Gastroesophageal sphincter (tissue), 4 donors: ENCODE measurements around the gene CLDN3. TPM values are rescaled to one million over a fixed set of nuclear protein-coding genes. Genes with fewer than 3 reads are reported as not detected.
"Not testable (repeated sequence)": the region's sequence is repeated elsewhere in the genome, so short reads cannot be mapped to it uniquely, and the experiment has no call there.

ENCODE experiments used
- ATAC-seq: fragments of 150-250 bp; one replicate; pipeline ENCODE4 v1.9.1; 2016; ENCODE audit warnings: mild to moderate bottlenecking, moderate library complexity
- H3K27ac ChIP-seq, 4 donors: fragments of 200-600 bp; sonication (generic) in 3 of 4; 1 replicate in 3 of 4; 2 replicates in 1 of 4; pipeline ENCODE4 v1.5.1; 2016 to 2019
- H3K27me3 ChIP-seq: fragments of 200-600 bp; sonication (generic); one replicate; pipeline ENCODE4 v1.5.1; 2019
- H3K36me3 ChIP-seq, 2 donors: fragments of 200-600 bp; sonication (generic); one replicate each; pipeline ENCODE4 v1.5.1; 2019; ENCODE audit warnings: control low read depth in 1 of 2
- H3K4me1 ChIP-seq, 3 donors: fragments of 200-600 bp; sonication (generic); 1 replicate in 2 of 3; 2 replicates in 1 of 3; pipeline ENCODE4 v1.5.1; 2016 to 2019; ENCODE audit warnings: control low read depth in 2 of 3
- H3K4me3 ChIP-seq, 2 donors: fragments of 200-600 bp; sonication (generic); one replicate each; pipeline ENCODE4 v1.5.1; 2019; ENCODE audit warnings: mild to moderate bottlenecking in 1 of 2, moderate library complexity in 1 of 2
- H3K9me3 ChIP-seq, 3 donors: fragments of 200-600 bp; sonication (generic); one replicate each; pipeline ENCODE4 v1.5.1; 2017 to 2019; ENCODE audit warnings: control low read depth in 2 of 3
- CTCF ChIP-seq, 4 experiments: fragments of 200-600 bp in 2 of 4; fragments of 450-650 bp in 2 of 4; sonication (generic) in 1 of 4; IDR thresholded peaks; one replicate each; pipeline ENCODE4 v1.5.1; 2017 to 2019; ENCODE audit warnings: antibody characterized with exemption in 4 of 4, mild to moderate bottlenecking in 2 of 4, moderate library complexity in 2 of 4
- EP300 ChIP-seq: sonication (generic); formaldehyde crosslinking; IDR thresholded peaks from one replicate; pipeline ENCODE4 v1.6.1; 2017; ENCODE audit warnings: antibody characterized with exemption, mild to moderate bottlenecking
- POLR2A ChIP-seq, 2 donors: fragments of 450-650 bp; IDR thresholded peaks; one replicate each; pipeline ENCODE4 v1.6.1; 2017; ENCODE audit warnings: antibody characterized with exemption in 2 of 2, mild to moderate bottlenecking in 2 of 2, moderate library complexity in 1 of 2
- POLR2AphosphoS5 ChIP-seq: sonication (generic); formaldehyde crosslinking; IDR thresholded peaks from one replicate; pipeline ENCODE4 v1.6.1; 2017; ENCODE audit warnings: antibody characterized with exemption
- WGBS, 2 donors: methylation state at CpG; one replicate each; pipeline ENCODE4 v1.1.5; 2018; ENCODE audit warnings: low coverage in 1 of 2; 5-methylcytosine and 5-hydroxymethylcytosine counted together
- total RNA-seq, 4 donors: library from RNA; depleted of rRNA; stranded (reverse); fragments of >200 nt; gene quantifications; one replicate each; pipeline ENCODE4 v1.1.0, GENCODE V29; 2016

Gene CLDN3
- total RNA-seq, 4 donors from 2014 or later: 5.9 TPM; not detected in 3

- TF ChIP-seq POLR2AphosphoS5 (no peak), CTCF (IDR thresholded peaks at IDR 0.05) (no peak), POLR2A (IDR thresholded peaks at IDR 0.05) (no peak), EP300 (no peak)
- ATAC-seq: no peak
- Histone ChIP-seq H3K4me3 (no peak overlapping the region), H3K27ac (no peak overlapping the region), H3K9me3 (no peaks in the 10 kb centered on the region), H3K4me1 (no peaks in the 10 kb centered on the region), H3K27me3 (peaks cover 16% of the 10 kb centered on the region), H3K36me3 (no peaks in the 10 kb centered on the region)
- 70% methylated on average over 2 of the region's 4 CpGs; no CpG with 5 or more reads in 1 of the 2 donors for WGBS, 2 donors
Observed at GRCh38 chr7:73810998-73811360, 40.9 kb upstream of the CLDN3 start.

GRCh38 chr7:73809467-73809951 lies 39.4 kb upstream of the CLDN3 start:
- Histone ChIP-seq H3K27ac (no peak overlapping the region), H3K36me3 (no peaks in the 10 kb centered on the region), H3K4me1 (no peaks in the 10 kb centered on the region), H3K4me3 (no peak overlapping the region), H3K27me3 (peaks cover 16% of the 10 kb centered on the region), H3K9me3 (no peaks in the 10 kb centered on the region)
- no peak for TF ChIP-seq EP300
- TF ChIP-seq CTCF (IDR thresholded peaks at IDR 0.05): no peak
- TF ChIP-seq POLR2A (IDR thresholded peaks at IDR 0.05): no peak
- no peak for TF ChIP-seq POLR2AphosphoS5
- no CpG with 5 or more reads among the region's 21 CpGs for whole genome bisulfite sequencing, 2 donors
- ATAC-seq: no peak

- WGBS, 2 donors: 73 to 81% methylated on average over 4 of the region's 4 CpGs
- Histone ChIP-seq H3K36me3 (no peaks in the 10 kb centered on the region), H3K4me3 (no peak overlapping the region), H3K9me3 (no peaks in the 10 kb centered on the region), H3K27me3 (no peaks in the 10 kb centered on the region), H3K27ac (no peak overlapping the region), H3K4me1 (no peaks in the 10 kb centered on the region)
- ATAC-seq: no peak
- TF ChIP-seq POLR2AphosphoS5: no peak
Observed at GRCh38 chr7:73802459-73802858, 32.4 kb upstream of the CLDN3 start.

GRCh38 chr7:73801577-73801976 lies 31.5 kb upstream of the CLDN3 start:
- no peaks in the 10 kb centered on the region for H3K4me1 ChIP-seq
- H3K36me3 ChIP-seq: no peaks in the 10 kb centered on the region
- no peak overlapping the region for H3K4me3 ChIP-seq
- H3K27ac ChIP-seq: no peak overlapping the region
- no peaks in the 10 kb centered on the region for H3K27me3 ChIP-seq
- no peaks in the 10 kb centered on the region for H3K9me3 ChIP-seq
- no peak for ATAC-seq
- no peak for TF ChIP-seq POLR2AphosphoS5
- TF ChIP-seq CTCF (IDR thresholded peaks at IDR 0.05): no peak
- WGBS, 2 donors: 64 to 81% methylated on average over 1 of the region's 1 CpG

- H3K27ac ChIP-seq: no peak overlapping the region
- no peak overlapping the region for H3K4me3 ChIP-seq
- ATAC-seq: no peak
- H3K9me3 ChIP-seq: no peaks in the 10 kb centered on the region
- WGBS, 2 donors: 60 to 62% methylated on average over 3 to 10 of the region's 10 CpGs
- no peaks in the 10 kb centered on the region for H3K4me1 ChIP-seq
- TF ChIP-seq EP300 (no peak), CTCF (IDR thresholded peaks at IDR 0.05) (no peak), POLR2A (IDR thresholded peaks at IDR 0.05) (no peak), POLR2AphosphoS5 (no peak)
- H3K36me3 ChIP-seq: no peaks in the 10 kb centered on the region
- no peaks in the 10 kb centered on the region for H3K27me3 ChIP-seq
Observed at GRCh38 chr7:73799282-73800141, 29.4 kb upstream of the CLDN3 start.

- H3K27ac ChIP-seq, H3K9me3 ChIP-seq, H3K36me3 ChIP-seq, H3K4me1 ChIP-seq, H3K4me3 ChIP-seq, ATAC-seq, H3K27me3 ChIP-seq: not testable (repeated sequence)
- no CpG with 5 or more reads among the region's 34 CpGs for WGBS, 2 donors
Observed at GRCh38 chr7:73797176-73797575, 27.1 kb upstream of the CLDN3 start.

- not testable (repeated sequence) for H3K4me3 ChIP-seq, ATAC-seq, H3K4me1 ChIP-seq, H3K27ac ChIP-seq, H3K36me3 ChIP-seq, H3K9me3 ChIP-seq, H3K27me3 ChIP-seq
- WGBS, 2 donors: 79% methylated on average over 2 of the region's 6 CpGs; no CpG with 5 or more reads in 1 of the 2 donors
Observed at GRCh38 chr7:73796656-73797055, 26.6 kb upstream of the CLDN3 start.

GRCh38 chr7:73795188-73795587 lies 25.1 kb upstream of the CLDN3 start:
- H3K9me3 ChIP-seq, H3K36me3 ChIP-seq, H3K4me1 ChIP-seq, H3K27ac ChIP-seq, H3K27me3 ChIP-seq, H3K4me3 ChIP-seq, ATAC-seq: not testable (repeated sequence)

- not testable (repeated sequence) for H3K9me3 ChIP-seq, H3K4me3 ChIP-seq, H3K27me3 ChIP-seq, H3K4me1 ChIP-seq, ATAC-seq, H3K36me3 ChIP-seq, H3K27ac ChIP-seq
- 95 to 97% methylated on average over 4 to 6 of the region's 7 CpGs for WGBS, 2 donors
Observed at GRCh38 chr7:73791170-73791690, 21.2 kb upstream of the CLDN3 start.
